Smooth muscle cell (in vitro differentiated cells): ENCODE data around the gene ZBTB40. TPM values are rescaled to one million over a fixed set of nuclear protein-coding genes. Genes with fewer than 3 reads are reported as not detected.

Source experiments
- DNase-seq: peaks from one replicate; lab custom pipeline; 2025; ENCODE audit not compliant: unreplicated experiment; lab: John Stamatoyannopoulos, UW
- H2AFZ ChIP-seq: fragments of 200-600 bp; sonication (generic); 2 replicates; pipeline ENCODE4 v1.6.0; 2016; ENCODE audit warnings: antibody characterized with exemption, low read depth, mild to moderate bottlenecking
- H3F3A ChIP-seq: fragments of 200-600 bp; sonication (generic); 2 replicates; pipeline ENCODE4 v1.6.0; 2017; ENCODE audit warnings: antibody characterized with exemption, low read depth
- H3K27ac ChIP-seq: fragments of 200-600 bp; sonication (generic); 2 replicates; pipeline ENCODE4 v1.5.1; 2016; ENCODE audit warnings: low read depth, mild to moderate bottlenecking
- H3K27me3 ChIP-seq: fragments of 200-600 bp; sonication (generic); 2 replicates; pipeline ENCODE4 v1.6.1; 2016; ENCODE audit warnings: low read depth, mild to moderate bottlenecking
- H3K36me3 ChIP-seq: fragments of 200-600 bp; sonication (generic); 2 replicates; pipeline ENCODE4 v1.5.1; 2016; ENCODE audit warnings: low read depth
- H3K4me1 ChIP-seq: fragments of 200-600 bp; sonication (generic); 2 replicates; pipeline ENCODE4 v1.5.1; 2016; ENCODE audit warnings: low read depth
- H3K4me2 ChIP-seq: fragments of 200-600 bp; sonication (generic); 2 replicates; pipeline ENCODE4 v1.6.0; 2016; ENCODE audit warnings: mild to moderate bottlenecking
- H3K4me3 ChIP-seq: fragments of 200-600 bp; sonication (generic); 2 replicates; pipeline ENCODE4 v1.5.1; 2016; ENCODE audit warnings: mild to moderate bottlenecking
- H3K79me2 ChIP-seq: fragments of 200-600 bp; sonication (generic); 2 replicates; pipeline ENCODE4 v1.6.0; 2016; ENCODE audit warnings: low read depth, mild to moderate bottlenecking
- H3K9ac ChIP-seq: fragments of 200-600 bp; sonication (generic); 2 replicates; pipeline ENCODE4 v1.6.0; 2016; ENCODE audit warnings: low read depth
- H3K9me3 ChIP-seq: fragments of 200-600 bp; sonication (generic); replicated peaks from 2 replicates; pipeline ENCODE4 v1.5.1; 2016; ENCODE audit warnings: low read depth
- H4K20me1 ChIP-seq: fragments of 200-600 bp; sonication (generic); 2 replicates; pipeline ENCODE4 v1.6.0; 2016; ENCODE audit warnings: low read depth
- WGBS: methylation state at CpG from one replicate; pipeline ENCODE4 v1.1.7; 2016; ENCODE audit warnings: low lambda C conversion rate; 5-methylcytosine and 5-hydroxymethylcytosine counted together
- polyA plus RNA-seq: library from polyadenylated mRNA; unstranded; fragments of >200 nt; fragmentation: Nextera tagmentation; extraction: Ambion mirVana; gene quantifications from 2 replicates; pipeline ENCODE4 v1.2.1, GENCODE V29; 2016
- total RNA-seq: library from RNA; depleted of rRNA; stranded (reverse); fragments of >200 nt; gene quantifications from 2 replicates; pipeline ENCODE4 v1.2.3, GENCODE V29; 2014
- TF ChIP-seq, protein P1 (sequence below): fragments of 200-600 bp; sonication (generic); IDR thresholded peaks from 2 replicates; pipeline ENCODE4 v1.5.1; 2017; ENCODE audit warnings: borderline replicate concordance, mild to moderate bottlenecking, antibody characterized with exemption; ENCODE audit not compliant: insufficient read depth, poor library complexity, severe bottlenecking

Gene ZBTB40
- total and polyA plus RNA-seq, 2 experiments from 2014 or later = 4.1 to 14.6 TPM

DNA sequence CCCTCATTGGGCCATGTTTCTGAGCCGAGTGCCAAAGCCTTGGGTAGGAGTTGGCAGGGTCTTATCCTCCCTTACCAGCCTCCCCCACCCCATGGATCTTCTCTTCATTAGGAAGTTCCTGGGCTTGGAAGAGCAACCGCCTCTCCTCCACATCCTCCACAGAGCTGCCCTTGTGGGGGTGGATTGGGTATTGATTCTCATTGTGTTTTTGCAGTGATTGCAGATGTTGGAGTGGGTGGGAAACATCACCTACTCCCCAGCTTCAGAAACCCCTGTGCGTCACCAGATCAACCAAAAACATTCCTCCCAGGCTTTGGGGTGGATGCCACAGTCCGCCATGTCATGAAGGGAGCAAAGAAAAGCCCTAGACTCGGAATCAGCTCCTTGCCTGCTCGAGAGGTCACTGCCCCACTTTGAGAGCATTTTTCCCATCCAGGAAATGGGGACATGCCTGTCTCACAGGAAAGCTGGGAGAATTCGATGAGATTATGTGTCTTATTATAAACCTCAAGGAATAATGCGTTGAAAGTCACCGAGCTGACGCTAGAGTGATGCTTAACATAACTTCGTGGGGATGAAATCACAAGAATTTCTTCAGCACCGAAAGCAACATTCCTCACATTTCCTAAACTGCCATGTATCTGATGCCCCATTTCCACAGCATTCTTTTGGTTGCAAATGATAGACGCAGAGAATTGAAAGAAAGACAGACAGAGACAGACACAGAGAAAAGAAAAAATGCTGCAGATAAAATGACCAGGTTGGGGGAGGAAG is 44.7 kb upstream of the ZBTB40 start:
- no peaks in the 10 kb centered on the region for H3K79me2 ChIP-seq
- no peak overlapping the region for H3K4me3 ChIP-seq
- DNase-seq = no peak
- no peaks in the 10 kb centered on the region for H3K9me3 ChIP-seq
- H3K27me3 ChIP-seq = peaks cover 23% of the 10 kb centered on the region
- no peak overlapping the region for H3K9ac ChIP-seq
- TF ChIP-seq, protein P1, sequence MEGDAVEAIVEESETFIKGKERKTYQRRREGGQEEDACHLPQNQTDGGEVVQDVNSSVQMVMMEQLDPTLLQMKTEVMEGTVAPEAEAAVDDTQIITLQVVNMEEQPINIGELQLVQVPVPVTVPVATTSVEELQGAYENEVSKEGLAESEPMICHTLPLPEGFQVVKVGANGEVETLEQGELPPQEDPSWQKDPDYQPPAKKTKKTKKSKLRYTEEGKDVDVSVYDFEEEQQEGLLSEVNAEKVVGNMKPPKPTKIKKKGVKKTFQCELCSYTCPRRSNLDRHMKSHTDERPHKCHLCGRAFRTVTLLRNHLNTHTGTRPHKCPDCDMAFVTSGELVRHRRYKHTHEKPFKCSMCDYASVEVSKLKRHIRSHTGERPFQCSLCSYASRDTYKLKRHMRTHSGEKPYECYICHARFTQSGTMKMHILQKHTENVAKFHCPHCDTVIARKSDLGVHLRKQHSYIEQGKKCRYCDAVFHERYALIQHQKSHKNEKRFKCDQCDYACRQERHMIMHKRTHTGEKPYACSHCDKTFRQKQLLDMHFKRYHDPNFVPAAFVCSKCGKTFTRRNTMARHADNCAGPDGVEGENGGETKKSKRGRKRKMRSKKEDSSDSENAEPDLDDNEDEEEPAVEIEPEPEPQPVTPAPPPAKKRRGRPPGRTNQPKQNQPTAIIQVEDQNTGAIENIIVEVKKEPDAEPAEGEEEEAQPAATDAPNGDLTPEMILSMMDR = no peak
- H3F3A ChIP-seq = no peaks in the 10 kb centered on the region
- H3K36me3 ChIP-seq = no peaks in the 10 kb centered on the region
- H4K20me1 ChIP-seq = no peaks in the 10 kb centered on the region
- no peaks in the 10 kb centered on the region for H3K4me1 ChIP-seq
- H3K4me2 ChIP-seq = no peak overlapping the region
- H3K27ac ChIP-seq = no peak overlapping the region
- 77% methylated on average over 13 of the region's 13 CpGs for WGBS
- no peak overlapping the region for H2AFZ ChIP-seq

DNA sequence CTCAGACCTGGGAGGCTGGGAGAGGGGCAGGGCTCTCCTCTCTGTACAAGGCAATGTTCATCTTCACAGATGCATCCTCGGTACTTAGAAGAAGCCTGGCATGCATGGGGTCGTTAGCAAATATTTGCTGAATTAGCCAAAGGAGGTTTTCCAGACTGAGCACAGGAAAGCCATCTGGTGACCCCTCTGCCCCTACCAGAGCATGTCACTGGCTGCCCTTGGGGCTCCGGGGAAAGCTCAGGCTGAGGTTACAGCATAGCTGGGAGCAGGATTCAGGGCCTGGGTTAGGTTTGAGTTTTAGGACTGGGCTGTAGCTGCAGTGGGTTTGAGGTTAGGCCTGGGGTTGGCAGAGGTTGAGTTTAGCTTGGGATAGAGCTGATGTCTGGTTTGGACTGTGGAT is 43.4 kb upstream of the ZBTB40 start:
- no peaks in the 10 kb centered on the region for H3K36me3 ChIP-seq
- no peaks in the 10 kb centered on the region for H3K4me1 ChIP-seq
- no peak overlapping the region for H2AFZ ChIP-seq
- TF ChIP-seq, protein P1 = no peak
- H3K27ac ChIP-seq = no peak overlapping the region
- no peaks in the 10 kb centered on the region for H4K20me1 ChIP-seq
- no peaks in the 10 kb centered on the region for H3K9me3 ChIP-seq
- H3K4me2 ChIP-seq = no peak overlapping the region
- 44% methylated on average over 3 of the region's 3 CpGs for whole genome bisulfite sequencing
- no peak overlapping the region for H3K9ac ChIP-seq
- no peaks in the 10 kb centered on the region for H3F3A ChIP-seq
- no peaks in the 10 kb centered on the region for H3K79me2 ChIP-seq
- DNase-seq = no peak
- H3K4me3 ChIP-seq = no peak overlapping the region
- H3K27me3 ChIP-seq = peaks cover 18% of the 10 kb centered on the region

DNA sequence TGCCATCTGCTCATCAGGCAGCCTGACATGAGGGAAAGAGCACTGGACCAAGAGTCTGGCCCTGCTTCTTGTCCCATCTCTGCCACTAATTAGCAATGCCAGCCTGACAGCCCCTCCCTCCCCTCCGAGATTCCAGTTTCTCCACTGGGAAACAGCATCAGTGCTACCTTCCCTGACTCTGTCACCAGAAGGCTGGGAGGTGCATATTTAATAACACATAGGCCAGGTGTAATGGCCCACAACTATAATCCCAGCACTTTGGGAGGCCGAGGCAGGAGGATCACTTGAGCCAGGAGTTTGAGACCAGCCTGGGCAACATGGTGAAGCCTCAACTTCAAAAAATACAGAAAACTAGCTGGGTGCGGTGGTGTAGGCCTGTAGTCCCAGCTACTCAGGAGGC is 41.2 kb upstream of the ZBTB40 start:
- H2AFZ ChIP-seq = no peak overlapping the region

More for the DNA sequence above, 41.2 kb upstream of the ZBTB40 start:
- no peak for DNase-seq
- no peaks in the 10 kb centered on the region for H3F3A ChIP-seq
- no peaks in the 10 kb centered on the region for H3K27me3 ChIP-seq
- no peak overlapping the region for H3K9ac ChIP-seq
- no peaks in the 10 kb centered on the region for H3K4me1 ChIP-seq
- no peak overlapping the region for H3K4me2 ChIP-seq
- H3K36me3 ChIP-seq = no peaks in the 10 kb centered on the region
- TF ChIP-seq, protein P1 = no peak
- no peak overlapping the region for H3K27ac ChIP-seq
- 93% methylated on average over 3 of the region's 3 CpGs for WGBS
- no peak overlapping the region for H3K4me3 ChIP-seq
- H3K9me3 ChIP-seq = no peaks in the 10 kb centered on the region
- no peaks in the 10 kb centered on the region for H4K20me1 ChIP-seq
- no peaks in the 10 kb centered on the region for H3K79me2 ChIP-seq
